Neural cell (in vitro differentiated cells): ENCODE measurements around the gene POT1. TPM values are rescaled to one million over a fixed set of nuclear protein-coding genes. Genes with fewer than 3 reads are reported as not detected.

ENCODE experiments used
- H2AFZ ChIP-seq: fragments of 200-600, 300-800 bp; sonication (generic), shearing (Covaris generic); 2 replicates; pipeline ENCODE4 v1.6.0; 2014; ENCODE audit warnings: low read depth, mild to moderate bottlenecking, antibody characterized with exemption, low read length, moderate library complexity
- H3F3A ChIP-seq: fragments of 200-600 bp; shearing (Covaris generic); 2 replicates; pipeline ENCODE4 v1.6.1; 2016; ENCODE audit warnings: mild to moderate bottlenecking, moderate library complexity, mixed read lengths, antibody characterized with exemption, low read length; ENCODE audit not compliant: insufficient read depth, poor library complexity, severe bottlenecking
- H3K27ac ChIP-seq: fragments of 200-600, 300-800 bp; sonication (generic), shearing (Covaris generic); 2 replicates; pipeline ENCODE4 v1.5.1; 2014; ENCODE audit warnings: mild to moderate bottlenecking, low read length, moderate library complexity
- H3K27me3 ChIP-seq: fragments of 300-800, 200-600 bp; sonication (generic), shearing (Covaris generic); 2 replicates; pipeline ENCODE4 v1.6.0; 2014; ENCODE audit warnings: mild to moderate bottlenecking, low read depth, low read length, moderate library complexity; ENCODE audit not compliant: insufficient read depth
- H3K36me3 ChIP-seq: fragments of 300-800, 200-600 bp; sonication (generic), shearing (Covaris generic); 2 replicates; pipeline ENCODE4 v1.5.1; 2014; ENCODE audit warnings: mild to moderate bottlenecking, antibody characterized with exemption, low read length, moderate library complexity; ENCODE audit not compliant: insufficient read depth
- H3K4me2 ChIP-seq: fragments of 300-800, 200-600 bp; sonication (generic), shearing (Covaris generic); 2 replicates; pipeline ENCODE4 v1.6.0; 2014; ENCODE audit warnings: mild to moderate bottlenecking, low read length
- H3K4me3 ChIP-seq: fragments of 300-800, 200-600 bp; sonication (generic), shearing (Covaris generic); 2 replicates; pipeline ENCODE4 v1.5.1; 2014; ENCODE audit warnings: mild to moderate bottlenecking, low read length, moderate library complexity
- H3K79me2 ChIP-seq: fragments of 200-600 bp; shearing (Covaris generic); replicated peaks from 2 replicates; pipeline ENCODE4 v1.6.0; 2014; ENCODE audit warnings: mild to moderate bottlenecking, low read length, moderate library complexity; ENCODE audit not compliant: insufficient read depth
- H3K9ac ChIP-seq: fragments of 300-800, 200-600 bp; sonication (generic), shearing (Covaris generic); 2 replicates; pipeline ENCODE4 v1.6.1; 2016; ENCODE audit warnings: mild to moderate bottlenecking, low read length, mixed read lengths
- H3K9me2 ChIP-seq: fragments of 200-600 bp; shearing (Covaris generic); 2 replicates; pipeline ENCODE4 v1.6.1; 2016; ENCODE audit warnings: mild to moderate bottlenecking, low read length, mixed read lengths; ENCODE audit not compliant: insufficient read depth
- H3K9me3 ChIP-seq: fragments of 200-600, 300-800 bp; sonication (generic), shearing (Covaris generic); 2 replicates; pipeline ENCODE4 v1.6.1; 2016; ENCODE audit warnings: mild to moderate bottlenecking, mixed run types, low read length, moderate library complexity, mixed read lengths
- H4K20me1 ChIP-seq: fragments of 200-600 bp; shearing (Covaris generic); 2 replicates; pipeline ENCODE4 v1.6.1; 2016; ENCODE audit warnings: mild to moderate bottlenecking, mixed run types; ENCODE audit not compliant: insufficient read depth
- CTCF ChIP-seq: fragments of 450-650 bp; IDR thresholded peaks from 2 replicates; pipeline ENCODE4 v1.5.1; 2014; ENCODE audit warnings: antibody characterized with exemption, mild to moderate bottlenecking, moderate library complexity; ENCODE audit not compliant: poor library complexity, severe bottlenecking
- EP300 ChIP-seq: fragments of 450-650 bp; conservative IDR thresholded peaks from 2 replicates; pipeline ENCODE4 v1.6.1; 2014; ENCODE audit warnings: antibody characterized with exemption, mild to moderate bottlenecking, moderate library complexity; ENCODE audit not compliant: poor library complexity, severe bottlenecking
- EZH2 ChIP-seq: fragments of 200-600, 300-800 bp; shearing (Covaris generic), sonication (generic); IDR thresholded peaks from 2 replicates; pipeline ENCODE4 v1.6.1; 2014; ENCODE audit warnings: antibody characterized with exemption, low read length, borderline replicate concordance, mild to moderate bottlenecking; ENCODE audit not compliant: insufficient read depth, poor library complexity, severe bottlenecking
- MXI1 ChIP-seq: fragments of 450-650 bp; conservative IDR thresholded peaks from 2 replicates; pipeline ENCODE4 v1.6.1; 2014; ENCODE audit warnings: antibody characterized with exemption, mild to moderate bottlenecking; ENCODE audit not compliant: poor library complexity, severe bottlenecking
- POLR2AphosphoS5 ChIP-seq: IDR thresholded peaks from 2 replicates; pipeline ENCODE4 v1.6.1; 2012
- RAD21 ChIP-seq: fragments of 450-650 bp; conservative IDR thresholded peaks from 2 replicates; pipeline ENCODE4 v1.6.1; 2014; ENCODE audit warnings: antibody characterized with exemption, mild to moderate bottlenecking, moderate library complexity
- REST ChIP-seq: IDR thresholded peaks from 2 replicates; pipeline ENCODE4 v1.6.1; 2012; ENCODE audit warnings: borderline replicate concordance
- SMC3 ChIP-seq: fragments of 450-650 bp; conservative IDR thresholded peaks from 2 replicates; pipeline ENCODE4 v1.6.1; 2014; ENCODE audit warnings: antibody characterized with exemption, mild to moderate bottlenecking, moderate library complexity; ENCODE audit not compliant: poor library complexity
- TAF1 ChIP-seq: IDR thresholded peaks from 2 replicates; pipeline ENCODE4 v1.6.1; 2012; ENCODE audit warnings: low read depth
- polyA plus RNA-seq: library from polyadenylated mRNA; depleted of rRNA; stranded (reverse); fragments of >200 nt; gene quantifications from 2 replicates; pipeline ENCODE4 v1.2.3, GENCODE V29; 2014

The POT1 gene
- polyA plus RNA-seq, 1 donor from 2014 or later: 19.3 TPM

- Histone ChIP-seq H3K79me2 (peaks cover 19% of the 10 kb centered on the region), H3K27me3 (no peaks in the 10 kb centered on the region), H3K36me3 (no peaks in the 10 kb centered on the region), H3K9ac (peak overlapping the region; percentile 66), H2AFZ (no peak overlapping the region), H4K20me1 (no peaks in the 10 kb centered on the region), H3K27ac (peak overlapping the region; percentile 73), H3K4me3 (peak overlapping the region; percentile 73), H3F3A (no peaks in the 10 kb centered on the region), H3K4me2 (peak overlapping the region; percentile 57), H3K9me2 (no peaks in the 10 kb centered on the region), H3K9me3 (no peaks in the 10 kb centered on the region)
- TF ChIP-seq EZH2 (no peak), POLR2AphosphoS5 (no peak), MXI1 (no peak), TAF1 (no peak), REST (no peak), EP300 (no peak), SMC3 (no peak), RAD21 (no peak), CTCF (no peak)
Observed at GRCh38 chr7:124930173-124930623, 573 bp upstream of the POT1 start.

GRCh38 chr7:124924906-124925305 is 4.7 kb downstream of the POT1 start:
- H2AFZ ChIP-seq: no peak overlapping the region
- H3K4me3 ChIP-seq: no peak overlapping the region
- no peaks in the 10 kb centered on the region for H3K9me3 ChIP-seq
- peaks cover 40% of the 10 kb centered on the region for H3K79me2 ChIP-seq
- H3K4me2 ChIP-seq: no peak overlapping the region
- no peaks in the 10 kb centered on the region for H4K20me1 ChIP-seq
- no peak overlapping the region for H3K27ac ChIP-seq
- H3K9ac ChIP-seq: no peak overlapping the region
- H3K9me2 ChIP-seq: no peaks in the 10 kb centered on the region
- H3F3A ChIP-seq: no peaks in the 10 kb centered on the region
- TF ChIP-seq POLR2AphosphoS5 (no peak), SMC3 (no peak)
- no peaks in the 10 kb centered on the region for H3K27me3 ChIP-seq
- H3K36me3 ChIP-seq: no peaks in the 10 kb centered on the region

GRCh38 chr7:124922200-124922599 is 7.4 kb downstream of the POT1 start:
- Histone ChIP-seq H3K9me2 (no peaks in the 10 kb centered on the region), H3K4me2 (no peak overlapping the region), H3K27ac (no peak overlapping the region), H4K20me1 (no peaks in the 10 kb centered on the region), H3F3A (no peaks in the 10 kb centered on the region), H3K27me3 (no peaks in the 10 kb centered on the region), H3K9me3 (no peaks in the 10 kb centered on the region), H3K36me3 (no peaks in the 10 kb centered on the region), H3K4me3 (no peak overlapping the region), H2AFZ (no peak overlapping the region), H3K79me2 (peaks cover 26% of the 10 kb centered on the region), H3K9ac (no peak overlapping the region)
- no peak for TF ChIP-seq POLR2AphosphoS5
- no peak for TF ChIP-seq REST
- no peak for TF ChIP-seq CTCF
- TF ChIP-seq RAD21: no peak
- TF ChIP-seq SMC3: no peak
